Fibroblast of mammary gland (primary cell): ENCODE results near the gene PDGFA.

ENCODE experiments used
- DNase-seq: peaks from one replicate; pipeline ENCODE4 v3.0.0-alpha.2; 2010; ENCODE audit warnings: low read depth
- H3K4me3 ChIP-seq: 2 replicates; pipeline ENCODE4 v1.5.1; 2011; ENCODE audit warnings: low read depth, mild to moderate bottlenecking, low read length, moderate library complexity; ENCODE audit not compliant: control insufficient read depth
- TF ChIP-seq, protein P1 (sequence below): conservative IDR thresholded peaks from 2 replicates; pipeline ENCODE4 v1.5.1; 2011; ENCODE audit warnings: low read depth, low read length, inconsistent platforms; ENCODE audit not compliant: control insufficient read depth, insufficient read depth

Gene PDGFA

GRCh38 chr7:502296-502695 lies 17.4 kb downstream of the PDGFA start:
- no peak overlapping the region for H3K4me3 ChIP-seq
- no peak for DNase-seq
- TF ChIP-seq, protein P1, sequence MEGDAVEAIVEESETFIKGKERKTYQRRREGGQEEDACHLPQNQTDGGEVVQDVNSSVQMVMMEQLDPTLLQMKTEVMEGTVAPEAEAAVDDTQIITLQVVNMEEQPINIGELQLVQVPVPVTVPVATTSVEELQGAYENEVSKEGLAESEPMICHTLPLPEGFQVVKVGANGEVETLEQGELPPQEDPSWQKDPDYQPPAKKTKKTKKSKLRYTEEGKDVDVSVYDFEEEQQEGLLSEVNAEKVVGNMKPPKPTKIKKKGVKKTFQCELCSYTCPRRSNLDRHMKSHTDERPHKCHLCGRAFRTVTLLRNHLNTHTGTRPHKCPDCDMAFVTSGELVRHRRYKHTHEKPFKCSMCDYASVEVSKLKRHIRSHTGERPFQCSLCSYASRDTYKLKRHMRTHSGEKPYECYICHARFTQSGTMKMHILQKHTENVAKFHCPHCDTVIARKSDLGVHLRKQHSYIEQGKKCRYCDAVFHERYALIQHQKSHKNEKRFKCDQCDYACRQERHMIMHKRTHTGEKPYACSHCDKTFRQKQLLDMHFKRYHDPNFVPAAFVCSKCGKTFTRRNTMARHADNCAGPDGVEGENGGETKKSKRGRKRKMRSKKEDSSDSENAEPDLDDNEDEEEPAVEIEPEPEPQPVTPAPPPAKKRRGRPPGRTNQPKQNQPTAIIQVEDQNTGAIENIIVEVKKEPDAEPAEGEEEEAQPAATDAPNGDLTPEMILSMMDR = no peak

GRCh38 chr7:501526-501925 lies 18.1 kb downstream of the PDGFA start:
- no peak overlapping the region for H3K4me3 ChIP-seq
- TF ChIP-seq, protein P1 = no peak
- no peak for DNase-seq

- no peak overlapping the region for H3K4me3 ChIP-seq
- TF ChIP-seq, protein P1 = no peak
- DNase-seq = no peak
Observed at GRCh38 chr7:500521-501420, 18.9 kb downstream of the PDGFA start.

DNA sequence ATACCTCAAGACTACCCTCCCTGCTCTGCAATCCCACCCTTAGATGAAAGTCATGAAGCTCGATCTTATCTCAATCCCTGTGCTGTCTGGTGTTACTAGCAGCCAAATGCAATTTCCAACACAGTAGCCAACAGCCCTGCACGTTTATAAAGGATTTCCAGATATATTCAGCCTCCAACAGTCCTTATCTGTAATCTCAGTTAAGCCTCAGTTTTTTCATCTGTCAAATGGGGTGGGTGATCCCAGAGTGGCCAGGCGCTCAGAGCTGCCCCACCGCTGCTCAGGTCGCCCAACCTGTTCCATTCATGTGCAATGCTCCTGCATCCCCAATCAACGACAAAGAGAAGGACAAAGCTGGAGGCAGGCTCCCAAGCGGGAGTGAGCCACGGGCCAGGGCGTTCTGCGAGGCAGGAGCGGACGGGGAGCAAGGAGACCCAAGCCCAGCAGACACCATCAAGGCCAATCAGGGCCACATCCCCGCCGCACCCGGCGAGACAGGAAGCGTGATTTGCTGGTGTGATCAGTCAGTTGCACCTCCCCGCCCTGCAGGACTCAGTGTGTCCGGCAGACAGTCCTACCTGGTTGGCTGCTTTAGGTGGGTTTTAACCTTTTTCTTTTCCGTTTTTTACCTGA lies 19.7 kb downstream of the PDGFA start:
- TF ChIP-seq, protein P1 = no peak
- no peak overlapping the region for H3K4me3 ChIP-seq
- DNase-seq = no peak

- TF ChIP-seq, protein P1 = no peak
- H3K4me3 ChIP-seq = no peak overlapping the region
- no peak for DNase-seq
Observed at GRCh38 chr7:498678-499641, 20.7 kb downstream of the PDGFA start.

DNA sequence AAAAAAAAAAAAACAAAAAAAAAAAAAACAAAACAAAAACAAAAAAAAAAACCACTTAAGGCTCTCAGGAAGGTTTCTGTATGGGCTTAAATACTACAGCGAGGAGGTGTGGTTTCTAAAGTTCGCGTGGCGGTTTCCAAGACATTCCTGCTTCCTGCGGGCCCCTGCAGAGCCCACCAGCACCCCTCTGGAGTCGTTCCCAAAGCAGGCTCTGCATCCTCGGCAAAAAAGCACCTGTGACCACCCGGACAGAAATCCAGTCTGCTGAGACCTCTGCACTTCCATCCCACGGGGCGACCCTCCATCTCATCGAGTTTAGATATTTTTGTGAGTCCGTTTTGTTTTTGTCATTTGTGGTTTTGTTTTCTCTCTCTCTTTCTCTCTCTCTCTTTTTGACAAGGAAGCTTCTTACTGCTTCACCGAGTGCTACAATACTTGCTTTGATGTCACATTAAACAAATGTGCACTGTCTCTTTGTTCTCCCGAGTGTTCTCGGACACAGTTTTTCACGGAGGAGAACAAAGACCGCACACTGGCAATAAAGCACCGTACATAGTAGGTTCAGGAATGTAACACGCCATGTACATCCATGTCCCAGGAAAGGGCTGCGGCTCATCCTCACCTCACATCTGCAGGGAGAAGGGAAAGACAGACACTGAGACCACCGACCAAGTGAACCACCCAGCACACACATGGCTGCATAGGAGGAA lies 21.5 kb downstream of the PDGFA start:
- TF ChIP-seq, protein P1 = no peak
- no peak for DNase-seq
- no peak overlapping the region for H3K4me3 ChIP-seq
